Measurements from ENCODE around the gene SDSL.
A peak's percentile ranks its signal among the peaks of the same experiment; 100 is the strongest.

The SDSL gene

GRCh38 chr12:113401066-113402000, 20.8 kb upstream of the SDSL start:
- TF ChIP-seq ZFP30 (CRISPR knock-in tag; IDR thresholded peaks at IDR 0.05), result no peak
- no peak for ATAC-seq

- TF ChIP-seq CSRNP3 (CRISPR knock-in tag; IDR thresholded peaks at IDR 0.05), result no peak
- TF ChIP-seq GLIS3 (CRISPR knock-in tag; IDR thresholded peaks at IDR 0.05), result no peak
- no peak for TF ChIP-seq ZFP3 (CRISPR knock-in tag; IDR thresholded peaks at IDR 0.05)
- no peak for TF ChIP-seq TSHZ2 (CRISPR knock-in tag; IDR thresholded peaks at IDR 0.05)
- no peak for TF ChIP-seq ARNTL (CRISPR knock-in tag; IDR thresholded peaks at IDR 0.05; ENCODE audit: borderline replicate concordance, low read depth)
- TF ChIP-seq POU6F1 (CRISPR knock-in tag; IDR thresholded peaks at IDR 0.05; ENCODE audit: borderline replicate concordance, low read depth), result no peak
- no peak for TF ChIP-seq CSDC2 (CRISPR knock-in tag; IDR thresholded peaks at IDR 0.05)
- TF ChIP-seq ESRRG (CRISPR knock-in tag; IDR thresholded peaks at IDR 0.05), result no peak
- TF ChIP-seq TOX (CRISPR knock-in tag; IDR thresholded peaks at IDR 0.05; ENCODE audit: borderline replicate concordance), result no peak
- no peak for TF ChIP-seq ISL1 (CRISPR knock-in tag; IDR thresholded peaks at IDR 0.05)
- no peak for TF ChIP-seq SNAI2 (CRISPR knock-in tag; IDR thresholded peaks at IDR 0.05)
- TF ChIP-seq ZNF8 (CRISPR knock-in tag; IDR thresholded peaks at IDR 0.05), result no peak
- no peak for TF ChIP-seq BACH2 (CRISPR knock-in tag; IDR thresholded peaks at IDR 0.05; ENCODE audit: borderline replicate concordance)
- no peak for TF ChIP-seq TCF4 (CRISPR knock-in tag; IDR thresholded peaks at IDR 0.05; ENCODE audit: borderline replicate concordance)
- ATAC-seq, result no peak
Measured at GRCh38 chr12:113402586-113403260, 19.5 kb upstream of the SDSL start.

GRCh38 chr12:113403435-113404415, 18.5 kb upstream of the SDSL start, which contains the start of gene SDS:
Gene SDS (minus strand): TSS chr12:113403887. CDS start chr12:113399708, 4,179 bp downstream.
- ATAC-seq, result peak; percentile 73
- TF ChIP-seq POU6F1 (CRISPR knock-in tag; IDR thresholded peaks at IDR 0.05; ENCODE audit: borderline replicate concordance, low read depth) (no peak), ESRRG (CRISPR knock-in tag; IDR thresholded peaks at IDR 0.05) (no peak), ISL1 (CRISPR knock-in tag; IDR thresholded peaks at IDR 0.05) (no peak), PPARA (CRISPR knock-in tag; IDR thresholded peaks at IDR 0.05; ENCODE audit: borderline replicate concordance) (no peak), RARB (CRISPR knock-in tag; IDR thresholded peaks at IDR 0.05) (no peak), TSHZ2 (CRISPR knock-in tag; IDR thresholded peaks at IDR 0.05) (no peak), SNAI2 (CRISPR knock-in tag; IDR thresholded peaks at IDR 0.05) (no peak), CSRNP3 (CRISPR knock-in tag; IDR thresholded peaks at IDR 0.05) (no peak), ZNF70 (CRISPR knock-in tag; IDR thresholded peaks at IDR 0.05) (no peak), OSR1 (CRISPR knock-in tag; IDR thresholded peaks at IDR 0.05) (no peak), ZC3H10 (CRISPR knock-in tag; IDR thresholded peaks at IDR 0.05) (no peak), CSDC2 (CRISPR knock-in tag; IDR thresholded peaks at IDR 0.05) (no peak), ARNTL (CRISPR knock-in tag; IDR thresholded peaks at IDR 0.05; ENCODE audit: borderline replicate concordance, low read depth) (no peak), BACH2 (CRISPR knock-in tag; IDR thresholded peaks at IDR 0.05; ENCODE audit: borderline replicate concordance) (no peak)
